MM.1S (cell line): Measurements from ENCODE around the gene AUTS2.

Experiments
- DNase-seq: peaks from one replicate; pipeline ENCODE4 v3.0.0-alpha.2; 2015
- H2AFZ ChIP-seq: fragments of 300-600 bp; sonication (generic); 2 replicates; pipeline ENCODE4 v1.6.0; 2016; ENCODE audit warnings: antibody characterized with exemption, low read length
- H3F3A ChIP-seq: fragments of 300-600 bp; sonication (generic); 2 replicates; pipeline ENCODE4 v1.6.1; 2016; ENCODE audit warnings: mild to moderate bottlenecking, antibody characterized with exemption, low read length, moderate library complexity, mixed read lengths; ENCODE audit not compliant: insufficient read depth
- H3K27ac ChIP-seq: fragments of 300-600 bp; sonication (generic); 2 replicates; pipeline ENCODE4 v1.5.1; 2016; ENCODE audit warnings: mild to moderate bottlenecking, low read length
- H3K27me3 ChIP-seq: fragments of 300-600 bp; sonication (generic); replicated peaks from 2 replicates; pipeline ENCODE4 v1.6.0; 2016; ENCODE audit warnings: low read length; ENCODE audit not compliant: insufficient read depth
- H3K36me3 ChIP-seq: fragments of 300-600 bp; sonication (generic); replicated peaks from 2 replicates; pipeline ENCODE4 v1.6.1; 2016; ENCODE audit warnings: mild to moderate bottlenecking, low read length, mixed read lengths; ENCODE audit not compliant: insufficient read depth
- H3K4me1 ChIP-seq: fragments of 300-600 bp; sonication (generic); 2 replicates; pipeline ENCODE4 v1.6.1; 2016; ENCODE audit warnings: low read length, mixed read lengths
- H3K4me2 ChIP-seq: fragments of 300-600 bp; sonication (generic); 2 replicates; pipeline ENCODE4 v1.6.0; 2016; ENCODE audit warnings: low read depth, low read length
- H3K4me3 ChIP-seq: fragments of 300-600 bp; sonication (generic); 2 replicates; pipeline ENCODE4 v1.5.1; 2016; ENCODE audit warnings: low read length, mixed read lengths
- H3K79me2 ChIP-seq: fragments of 300-600 bp; sonication (generic); 2 replicates; pipeline ENCODE4 v1.6.1; 2016; ENCODE audit warnings: mixed run types, low read length, mixed read lengths
- H3K9ac ChIP-seq: fragments of 300-600 bp; sonication (generic); 2 replicates; pipeline ENCODE4 v1.6.1; 2016; ENCODE audit warnings: low read length, mixed read lengths
- H3K9me2 ChIP-seq: fragments of 300-600 bp; sonication (generic); replicated peaks from 2 replicates; pipeline ENCODE4 v1.6.1; 2016; ENCODE audit warnings: mild to moderate bottlenecking, low read length, mixed read lengths; ENCODE audit not compliant: insufficient read depth
- H3K9me3 ChIP-seq: fragments of 300-600 bp; sonication (generic); replicated peaks from 2 replicates; pipeline ENCODE4 v1.6.1; 2016; ENCODE audit warnings: mild to moderate bottlenecking, low read length, mixed read lengths; ENCODE audit not compliant: insufficient read depth
- H4K20me1 ChIP-seq: fragments of 300-600 bp; sonication (generic); 2 replicates; pipeline ENCODE4 v1.6.1; 2016; ENCODE audit warnings: mild to moderate bottlenecking, low read length, moderate library complexity, mixed read lengths; ENCODE audit not compliant: insufficient read depth
- CTCF ChIP-seq: fragments of 300-600 bp; sonication (generic); IDR thresholded peaks from 2 replicates; pipeline ENCODE4 v1.5.1; 2016; ENCODE audit warnings: antibody characterized with exemption, low read length, mixed read lengths
- EZH2 ChIP-seq: fragments of 300-600 bp; sonication (generic); optimal IDR thresholded peaks from 2 replicates; pipeline ENCODE3; 2017; ENCODE audit warnings: low read depth, mild to moderate bottlenecking, antibody characterized with exemption, low read length, mixed read lengths
- EZH2phosphoT487 ChIP-seq: fragments of 300-600 bp; sonication (generic); IDR thresholded peaks from 2 replicates; pipeline ENCODE4 v1.6.1; 2018; ENCODE audit warnings: antibody characterized with exemption, low read length

AUTS2 gene

GRCh38 chr7:70029993-70030392 is 431.7 kb downstream of the AUTS2 start:
- Histone ChIP-seq H3K9me3 (no peaks in the 10 kb centered on the region), H3K9me2 (no peaks in the 10 kb centered on the region), H3F3A (no peaks in the 10 kb centered on the region), H3K79me2 (no peaks in the 10 kb centered on the region), H3K36me3 (no peaks in the 10 kb centered on the region), H3K27ac (no peak overlapping the region), H4K20me1 (no peaks in the 10 kb centered on the region), H3K4me1 (no peaks in the 10 kb centered on the region), H2AFZ (no peak overlapping the region), H3K4me2 (no peak overlapping the region), H3K27me3 (no peaks in the 10 kb centered on the region), H3K9ac (no peak overlapping the region), H3K4me3 (no peak overlapping the region)
- DNase-seq: no peak
- TF ChIP-seq EZH2 (no peak), EZH2phosphoT487 (no peak), CTCF (no peak)

DNA sequence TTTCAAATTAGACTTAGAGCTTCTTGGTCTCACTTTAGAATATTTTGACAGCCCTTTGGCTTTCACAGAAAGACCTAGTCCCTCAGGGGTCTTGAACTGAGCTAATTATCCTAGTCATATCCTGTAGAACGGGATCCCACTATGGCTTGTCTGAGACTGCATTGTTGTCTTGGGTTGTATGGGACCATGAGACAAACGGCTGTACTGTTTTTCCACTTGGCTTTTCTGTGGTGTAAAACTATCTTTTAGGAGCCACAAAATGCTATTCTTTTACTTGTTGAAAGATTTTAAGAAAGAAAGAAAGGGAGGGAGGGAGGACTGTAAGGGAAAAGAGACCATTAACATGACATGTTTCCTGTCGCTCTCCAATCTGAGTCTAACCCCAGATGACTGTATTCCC is 432.5 kb downstream of the AUTS2 start:
- Histone ChIP-seq H3K9ac (no peak overlapping the region), H3K4me2 (no peak overlapping the region), H3K4me1 (no peaks in the 10 kb centered on the region), H3K79me2 (no peaks in the 10 kb centered on the region), H3K9me2 (no peaks in the 10 kb centered on the region), H3K36me3 (no peaks in the 10 kb centered on the region), H3F3A (no peaks in the 10 kb centered on the region), H4K20me1 (no peaks in the 10 kb centered on the region), H3K4me3 (no peak overlapping the region), H3K9me3 (no peaks in the 10 kb centered on the region), H3K27ac (no peak overlapping the region), H2AFZ (no peak overlapping the region), H3K27me3 (no peaks in the 10 kb centered on the region)
- TF ChIP-seq CTCF: no peak
- no peak for TF ChIP-seq EZH2phosphoT487
- TF ChIP-seq EZH2: no peak
- DNase-seq: no peak

DNA sequence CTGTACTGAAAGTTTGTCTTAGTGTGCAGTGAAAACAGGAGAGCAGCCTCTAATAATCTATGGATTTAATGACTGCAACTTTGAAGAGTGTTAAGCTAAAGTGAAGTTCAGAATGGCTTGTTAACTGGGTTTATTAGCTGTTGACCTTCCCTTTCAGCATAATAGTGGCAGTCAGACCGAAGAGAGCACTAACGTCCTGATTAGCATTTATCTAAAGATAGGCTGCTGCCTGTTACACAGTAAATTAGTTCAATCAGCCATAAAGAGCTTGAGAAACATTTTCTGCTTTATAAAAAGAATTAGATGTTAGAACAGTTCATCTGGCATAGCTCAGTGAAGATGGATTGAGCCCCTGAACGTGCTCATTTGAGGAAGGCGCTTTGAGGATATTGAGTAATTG is 433.0 kb downstream of the AUTS2 start:
- no peaks in the 10 kb centered on the region for H3K36me3 ChIP-seq
- TF ChIP-seq CTCF: no peak
- no peak for TF ChIP-seq EZH2
- no peak for TF ChIP-seq EZH2phosphoT487
- H3K9me2 ChIP-seq: no peaks in the 10 kb centered on the region
- no peaks in the 10 kb centered on the region for H3K79me2 ChIP-seq
- no peak overlapping the region for H2AFZ ChIP-seq
- no peak overlapping the region for H3K4me2 ChIP-seq
- H3K4me3 ChIP-seq: no peak overlapping the region
- H3K9ac ChIP-seq: no peak overlapping the region
- H3K4me1 ChIP-seq: no peaks in the 10 kb centered on the region
- DNase-seq: no peak
- H3F3A ChIP-seq: no peaks in the 10 kb centered on the region
- H3K27ac ChIP-seq: no peak overlapping the region
- no peaks in the 10 kb centered on the region for H3K9me3 ChIP-seq
- no peaks in the 10 kb centered on the region for H4K20me1 ChIP-seq
- H3K27me3 ChIP-seq: no peaks in the 10 kb centered on the region

GRCh38 chr7:70032649-70033048 is 434.4 kb downstream of the AUTS2 start:
- H3K79me2 ChIP-seq: no peaks in the 10 kb centered on the region
- H3K9me2 ChIP-seq: no peaks in the 10 kb centered on the region
- TF ChIP-seq CTCF (no peak), EZH2phosphoT487 (no peak), EZH2 (no peak)
- no peak overlapping the region for H3K4me2 ChIP-seq
- H3K4me1 ChIP-seq: no peaks in the 10 kb centered on the region
- no peaks in the 10 kb centered on the region for H3K36me3 ChIP-seq
- no peaks in the 10 kb centered on the region for H3K27me3 ChIP-seq
- H4K20me1 ChIP-seq: no peaks in the 10 kb centered on the region
- no peak overlapping the region for H3K9ac ChIP-seq
- no peaks in the 10 kb centered on the region for H3F3A ChIP-seq
- H3K4me3 ChIP-seq: no peak overlapping the region
- no peak overlapping the region for H3K27ac ChIP-seq
- no peak for DNase-seq
- no peak overlapping the region for H2AFZ ChIP-seq
- H3K9me3 ChIP-seq: no peaks in the 10 kb centered on the region
